HEK293T (cell line): ENCODE measurements around the gene WNK2.

Experiments used
- CTCF ChIA-PET: fragments of 350-600 bp; formaldehyde crosslinking; extraction: SDS; loops from one replicate; lab custom pipeline; 2021; ENCODE audit warnings: antibody characterized with exemption, inconsistent platforms; lab: Yijun Ruan, JAX
- POLR2A ChIA-PET: fragments of 350-600 bp; formaldehyde crosslinking; extraction: SDS; loops from one replicate; lab custom pipeline; 2020; ENCODE audit warnings: antibody characterized with exemption, inconsistent platforms; lab: Yijun Ruan, JAX
- DNase-seq: peaks from one replicate; pipeline ENCODE4 v3.0.0; 2012; ENCODE audit warnings: mixed read lengths; ENCODE audit errors: extremely low spot score
- ARNT ChIP-seq: fragments of 450-650 bp; IDR thresholded peaks from 2 replicates; pipeline ENCODE4 v1.6.1; 2017; ENCODE audit warnings: mild to moderate bottlenecking
- BHLHE40 ChIP-seq: fragments of 450-650 bp; IDR thresholded peaks from 2 replicates; pipeline ENCODE4 v1.6.1; 2016; ENCODE audit warnings: mild to moderate bottlenecking, moderate library complexity, borderline replicate concordance
- CTBP1 ChIP-seq: fragments of 450-650 bp; IDR thresholded peaks from 2 replicates; pipeline ENCODE4 v1.6.1; 2016; ENCODE audit warnings: borderline replicate concordance
- ELF4 ChIP-seq: fragments of 450-650 bp; IDR thresholded peaks from 2 replicates; pipeline ENCODE4 v1.6.1; 2017; ENCODE audit warnings: antibody characterized with exemption
- FOXA1 ChIP-seq: fragments of 450-650 bp; IDR thresholded peaks from 2 replicates; pipeline ENCODE4 v1.6.1; 2016; ENCODE audit warnings: mild to moderate bottlenecking
- FOXK2 ChIP-seq: fragments of 450-650 bp; IDR thresholded peaks from 2 replicates; pipeline ENCODE4 v1.6.1; 2016; ENCODE audit warnings: mild to moderate bottlenecking
- FOXM1 ChIP-seq: fragments of 450-650 bp; IDR thresholded peaks from 2 replicates; pipeline ENCODE4 v1.6.1; 2017; ENCODE audit warnings: mild to moderate bottlenecking, borderline replicate concordance
- HDGF ChIP-seq: fragments of 450-650 bp; IDR thresholded peaks from 2 replicates; pipeline ENCODE4 v1.6.1; 2017; ENCODE audit warnings: antibody characterized with exemption, borderline replicate concordance
- L3MBTL2 ChIP-seq: fragments of 450-650 bp; conservative IDR thresholded peaks from 2 replicates; pipeline ENCODE4 v1.6.1; 2016; ENCODE audit warnings: mild to moderate bottlenecking
- LEF1 ChIP-seq: fragments of 450-650 bp; IDR thresholded peaks from 2 replicates; pipeline ENCODE4 v1.6.1; 2017; ENCODE audit warnings: mild to moderate bottlenecking, borderline replicate concordance
- NFRKB ChIP-seq: fragments of 450-650 bp; IDR thresholded peaks from 2 replicates; pipeline ENCODE4 v1.6.1; 2016; ENCODE audit warnings: mild to moderate bottlenecking, moderate library complexity
- PKNOX1 ChIP-seq: fragments of 450-650 bp; IDR thresholded peaks from 2 replicates; pipeline ENCODE4 v1.6.1; 2016
- SP1 ChIP-seq: fragments of 450-650 bp; IDR thresholded peaks from 2 replicates; pipeline ENCODE4 v1.6.1; 2017
- SUZ12 ChIP-seq: fragments of 450-650 bp; IDR thresholded peaks from 2 replicates; pipeline ENCODE4 v1.6.1; 2016; ENCODE audit warnings: mild to moderate bottlenecking
- TARDBP ChIP-seq: fragments of 450-650 bp; IDR thresholded peaks from 2 replicates; pipeline ENCODE4 v1.6.1; 2016
- ZNF384 ChIP-seq: fragments of 450-650 bp; IDR thresholded peaks from 2 replicates; pipeline ENCODE4 v1.6.1; 2016

The WNK2 gene

GRCh38 chr9:93184432-93185265 is 710 bp downstream of the WNK2 start:
- ChIA-PET POLR2A (no interaction called here), CTCF (no interaction called here)
- peak; percentile 54 for DNase-seq
- no peak for TF ChIP-seq ELF4
- no peak for TF ChIP-seq FOXK2
- no peak for TF ChIP-seq TARDBP
- no peak for TF ChIP-seq LEF1
- no peak for TF ChIP-seq ZNF384
- no peak for TF ChIP-seq L3MBTL2
- no peak for TF ChIP-seq PKNOX1

GRCh38 chr9:93185266-93186214 is 1.6 kb downstream of the WNK2 start:
- TF ChIP-seq PKNOX1 (no peak), FOXA1 (no peak), LEF1 (no peak), FOXM1 (no peak)
- POLR2A ChIA-PET, result no interaction called here
- CTCF ChIA-PET, result no interaction called here
- DNase-seq, result no peak

GRCh38 chr9:93186215-93186945 is 2.4 kb downstream of the WNK2 start:
- no peak for DNase-seq
- TF ChIP-seq SP1 (no peak), LEF1 (no peak), FOXK2 (no peak), CTBP1 (no peak), ARNT (no peak)
- ChIA-PET CTCF (interaction anchor here (0.9 kb wide), 2 partner anchors 15 to 26 kb away, joined by 3 to 4 read pairs; no protein-coding TSS in a partner anchor), POLR2A (no interaction called here)

- no peak for TF ChIP-seq ELF4
- TF ChIP-seq HDGF, result no peak
- TF ChIP-seq ZNF384, result no peak
- TF ChIP-seq LEF1, result no peak
- TF ChIP-seq L3MBTL2, result no peak
- TF ChIP-seq ARNT, result no peak
- TF ChIP-seq NFRKB, result no peak
- no peak for TF ChIP-seq FOXK2
- TF ChIP-seq BHLHE40, result no peak
- no peak for TF ChIP-seq FOXA1
- no peak for TF ChIP-seq PKNOX1
- no peak for TF ChIP-seq SUZ12
- no peak for DNase-seq
These were observed 3.1 kb downstream of the WNK2 start for GRCh38 chr9:93187047-93187446.

GRCh38 chr9:93187574-93187973 is 3.6 kb downstream of the WNK2 start:
- POLR2A ChIA-PET, result no interaction called here
- CTCF ChIA-PET, result no interaction called here
- no peak for TF ChIP-seq PKNOX1
- no peak for TF ChIP-seq L3MBTL2
- TF ChIP-seq FOXK2, result no peak
- TF ChIP-seq FOXM1, result no peak
- TF ChIP-seq BHLHE40, result no peak
- TF ChIP-seq LEF1, result no peak
- no peak for TF ChIP-seq HDGF
- no peak for TF ChIP-seq FOXA1
- no peak for DNase-seq

More at GRCh38 chr9:93187047-93187446, 3.1 kb downstream of the WNK2 start:
- ChIA-PET POLR2A (no interaction called here), CTCF (interaction anchor here (0.9 kb wide), 2 partner anchors 14 to 27 kb away, joined by 3 to 4 read pairs; no protein-coding TSS in a partner anchor)
